ENCODE data around the gene CYYR1.

The CYYR1 gene

DNA sequence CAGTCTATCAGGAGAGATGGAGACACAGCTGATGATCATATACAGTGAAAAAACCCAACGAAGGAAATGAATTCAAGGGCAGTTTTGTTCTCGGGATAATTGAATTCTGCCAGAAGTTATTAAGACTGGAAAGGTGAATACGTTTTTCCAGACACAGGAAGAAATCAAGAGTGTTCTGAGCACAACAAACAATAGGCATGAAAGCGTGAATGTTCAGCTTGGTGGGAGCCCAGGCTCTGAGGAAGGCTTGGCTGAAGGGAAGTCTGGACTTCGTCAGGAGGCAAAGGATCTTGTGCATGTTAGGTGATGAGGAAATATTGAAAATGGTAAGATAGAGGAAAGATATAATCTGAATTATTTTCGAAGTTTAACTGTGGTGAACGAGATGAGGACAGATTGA lies 50.4 kb downstream of the CYYR1 start:
- Histone ChIP-seq H3K9ac (ENCODE audit: low read length) (no peak overlapping the region), H3K36me3 (ENCODE audit: control insufficient read depth, insufficient read depth, low read length) (0 out of 2 replicates have a peak, but pooled peaks cover 5% of the 10 kb centered on the region), H3K4me3 (ENCODE audit: low read depth, low read length) (no peak overlapping the region), H3K27ac (ENCODE audit: low read depth, low read length) (no peak overlapping the region), H3K4me1 (ENCODE audit: control insufficient read depth, insufficient read depth, low read length) (no peaks in the 10 kb centered on the region), H3K9me3 (ENCODE audit: control insufficient read depth, insufficient read depth, low read depth, low read length) (peaks cover 15% of the 10 kb centered on the region; the same call in 1 of the 2 replicates), H3K27me3 (ENCODE audit: control insufficient read depth, insufficient read depth, low read length) (no peaks in the 10 kb centered on the region)

DNA sequence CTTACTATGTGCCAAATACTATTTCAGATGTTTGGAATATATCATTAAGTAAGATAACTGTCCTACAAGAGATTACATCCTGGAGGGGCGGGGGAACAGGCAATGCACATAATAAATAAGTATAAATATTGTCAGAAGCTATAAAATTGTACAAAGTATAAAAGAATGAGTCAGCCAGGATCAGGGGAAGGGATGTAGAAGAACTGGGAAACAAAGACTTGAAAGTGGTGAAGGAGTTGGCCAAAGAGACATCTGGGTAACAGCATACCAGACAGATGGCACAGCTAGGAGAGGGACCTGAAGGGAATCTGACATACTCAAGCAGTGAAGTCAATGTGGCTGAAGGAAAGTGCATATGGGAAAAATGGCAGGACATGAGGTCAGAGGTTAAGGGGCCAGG lies 53.9 kb downstream of the CYYR1 start:
- no peaks in the 10 kb centered on the region for H3K27me3 ChIP-seq (ENCODE audit: control insufficient read depth, insufficient read depth, low read length)
- H3K9me3 ChIP-seq (ENCODE audit: control insufficient read depth, insufficient read depth, low read depth, low read length): peaks cover 15% of the 10 kb centered on the region; the same call in 1 of the 2 replicates
- H3K27ac ChIP-seq (ENCODE audit: low read depth, low read length): no peak overlapping the region
- no peak overlapping the region for H3K9ac ChIP-seq (ENCODE audit: low read length)
- no peak overlapping the region for H3K4me3 ChIP-seq (ENCODE audit: low read depth, low read length)
- no peaks in the 10 kb centered on the region for H3K4me1 ChIP-seq (ENCODE audit: control insufficient read depth, insufficient read depth, low read length)
- 0 out of 2 replicates have a peak, but pooled peaks cover 5% of the 10 kb centered on the region for H3K36me3 ChIP-seq (ENCODE audit: control insufficient read depth, insufficient read depth, low read length)

DNA sequence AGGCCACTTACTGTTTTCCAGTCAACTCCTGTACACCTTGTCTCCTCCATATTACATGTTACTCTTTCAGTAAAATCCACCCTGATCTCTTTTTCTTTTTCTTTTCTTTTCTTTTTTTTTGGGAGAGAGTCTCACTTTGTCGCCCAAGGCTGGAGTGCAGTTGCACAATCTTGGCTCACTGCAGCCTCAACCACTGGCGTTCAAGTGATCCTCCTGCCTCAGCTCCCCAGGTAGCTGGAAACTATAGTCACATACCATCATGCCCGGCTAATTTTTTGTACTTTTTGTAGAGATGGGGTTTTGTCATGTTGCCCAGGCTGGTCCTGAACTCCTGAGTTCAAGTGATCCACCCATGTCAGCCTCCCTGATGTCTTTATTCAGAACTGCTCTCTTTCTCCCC lies 57.8 kb downstream of the CYYR1 start:
- Histone ChIP-seq H3K9ac (ENCODE audit: low read length) (no peak overlapping the region), H3K36me3 (ENCODE audit: control insufficient read depth, insufficient read depth, low read length) (0 out of 2 replicates have a peak, but pooled peaks cover 2% of the 10 kb centered on the region), H3K9me3 (ENCODE audit: control insufficient read depth, insufficient read depth, low read depth, low read length) (peaks cover 15% of the 10 kb centered on the region; the same call in 1 of the 2 replicates), H3K4me3 (ENCODE audit: low read depth, low read length) (no peak overlapping the region), H3K4me1 (ENCODE audit: control insufficient read depth, insufficient read depth, low read length) (peaks cover 11% of the 10 kb centered on the region), H3K27ac (ENCODE audit: low read depth, low read length) (no peak overlapping the region), H3K27me3 (ENCODE audit: control insufficient read depth, insufficient read depth, low read length) (no peaks in the 10 kb centered on the region)

DNA sequence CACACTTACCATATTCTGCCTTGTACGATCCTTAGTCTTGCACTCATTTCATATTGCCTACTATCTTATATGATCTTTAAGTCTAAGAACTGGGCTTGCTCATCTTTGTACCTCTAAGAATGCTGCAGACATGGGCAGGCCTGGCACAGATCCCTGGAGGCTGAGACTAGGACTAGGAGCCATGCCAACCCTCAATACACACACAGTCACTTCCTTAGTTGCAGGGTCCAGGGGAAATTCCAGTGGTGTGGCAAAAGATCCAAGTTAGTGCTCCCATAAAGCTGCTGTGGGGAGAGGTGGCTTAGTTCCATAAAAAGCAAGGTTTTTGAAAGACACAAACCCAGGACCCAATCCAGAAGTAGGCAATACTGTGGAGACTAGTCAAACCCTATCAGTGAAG lies 59.9 kb downstream of the CYYR1 start:
- Histone ChIP-seq H3K4me3 (ENCODE audit: low read depth, low read length) (no peak overlapping the region), H3K36me3 (ENCODE audit: control insufficient read depth, insufficient read depth, low read length) (no peaks in the 10 kb centered on the region), H3K27ac (ENCODE audit: low read depth, low read length) (no peak overlapping the region), H3K27me3 (ENCODE audit: control insufficient read depth, insufficient read depth, low read length) (no peaks in the 10 kb centered on the region), H3K4me1 (ENCODE audit: control insufficient read depth, insufficient read depth, low read length) (peaks cover 11% of the 10 kb centered on the region), H3K9me3 (ENCODE audit: control insufficient read depth, insufficient read depth, low read depth, low read length) (peaks cover 4% of the 10 kb centered on the region; the same call in 1 of the 2 replicates), H3K9ac (ENCODE audit: low read length) (no peak overlapping the region)

DNA sequence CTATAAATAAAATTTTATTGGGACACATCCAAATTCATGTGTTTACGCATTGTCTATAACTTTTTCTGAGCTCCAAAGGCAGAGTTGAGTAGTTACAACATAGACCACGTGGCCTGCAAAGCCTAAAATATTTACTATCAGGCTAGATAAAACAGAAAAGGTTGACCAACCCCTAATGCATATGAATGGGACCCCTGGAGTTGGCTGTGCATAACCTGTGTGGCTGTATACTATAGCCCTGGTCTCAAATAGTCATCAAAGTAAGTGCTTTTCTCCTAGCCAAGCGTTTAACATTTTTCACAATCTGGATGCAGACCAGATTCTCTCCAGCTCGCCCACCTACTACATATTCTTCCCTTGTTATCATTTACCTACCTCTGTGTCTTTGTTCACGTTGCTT lies 60.4 kb downstream of the CYYR1 start:
- Histone ChIP-seq H3K4me1 (ENCODE audit: control insufficient read depth, insufficient read depth, low read length) (peaks cover 11% of the 10 kb centered on the region), H3K36me3 (ENCODE audit: control insufficient read depth, insufficient read depth, low read length) (no peaks in the 10 kb centered on the region), H3K4me3 (ENCODE audit: low read depth, low read length) (no peak overlapping the region), H3K27ac (ENCODE audit: low read depth, low read length) (no peak overlapping the region), H3K9me3 (ENCODE audit: control insufficient read depth, insufficient read depth, low read depth, low read length) (no peaks in the 10 kb centered on the region), H3K9ac (ENCODE audit: low read length) (no peak overlapping the region), H3K27me3 (ENCODE audit: control insufficient read depth, insufficient read depth, low read length) (no peaks in the 10 kb centered on the region)

DNA sequence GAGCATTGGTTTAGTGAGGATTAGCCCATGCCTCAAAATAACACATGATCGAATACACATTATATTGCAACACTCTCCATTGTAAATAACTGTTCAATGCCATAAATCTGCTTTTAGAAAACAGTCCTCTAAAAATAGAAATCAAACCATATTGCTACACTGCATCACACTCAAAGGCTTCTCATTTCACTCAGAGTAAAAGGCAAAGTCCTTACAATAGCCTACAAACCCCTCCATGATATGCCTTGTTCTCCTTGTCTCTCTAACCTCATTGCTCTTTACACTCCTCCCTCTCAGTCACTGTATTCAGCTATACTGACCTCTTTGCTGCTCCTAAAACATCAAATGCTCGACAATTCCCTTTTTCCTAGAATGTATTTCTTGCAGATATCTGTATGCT lies 64.2 kb downstream of the CYYR1 start:
- H3K4me3 ChIP-seq (ENCODE audit: low read depth, low read length): no peak overlapping the region
- H3K9me3 ChIP-seq (ENCODE audit: control insufficient read depth, insufficient read depth, low read depth, low read length): no peaks in the 10 kb centered on the region
- no peaks in the 10 kb centered on the region for H3K36me3 ChIP-seq (ENCODE audit: control insufficient read depth, insufficient read depth, low read length)
- H3K27ac ChIP-seq (ENCODE audit: low read depth, low read length): no peak overlapping the region
- no peak overlapping the region for H3K9ac ChIP-seq (ENCODE audit: low read length)
- peaks cover 11% of the 10 kb centered on the region for H3K4me1 ChIP-seq (ENCODE audit: control insufficient read depth, insufficient read depth, low read length)
- no peaks in the 10 kb centered on the region for H3K27me3 ChIP-seq (ENCODE audit: control insufficient read depth, insufficient read depth, low read length)

DNA sequence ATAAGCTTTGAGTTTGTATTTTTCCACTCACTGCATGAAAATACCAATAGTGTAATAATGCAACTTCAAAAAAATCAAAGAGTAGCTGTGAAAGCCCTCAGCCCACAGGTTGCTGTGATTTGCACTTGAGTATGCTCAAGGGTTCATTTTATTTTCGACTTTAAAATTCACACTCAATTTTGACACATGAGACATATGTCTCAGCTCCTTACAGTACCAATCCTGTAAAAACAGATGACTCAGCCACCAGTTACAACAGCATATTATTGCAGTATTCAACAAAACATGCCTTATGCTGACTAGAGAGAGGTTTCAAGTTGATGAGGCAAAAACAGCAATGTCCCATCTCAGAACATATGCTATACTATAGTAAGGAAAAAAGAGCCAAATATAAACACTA lies 66.1 kb downstream of the CYYR1 start:
- Histone ChIP-seq H3K27me3 (ENCODE audit: control insufficient read depth, insufficient read depth, low read length) (no peaks in the 10 kb centered on the region), H3K4me1 (ENCODE audit: control insufficient read depth, insufficient read depth, low read length) (no peaks in the 10 kb centered on the region), H3K36me3 (ENCODE audit: control insufficient read depth, insufficient read depth, low read length) (no peaks in the 10 kb centered on the region), H3K4me3 (ENCODE audit: low read depth, low read length) (no peak overlapping the region), H3K27ac (ENCODE audit: low read depth, low read length) (no peak overlapping the region), H3K9me3 (ENCODE audit: control insufficient read depth, insufficient read depth, low read depth, low read length) (no peaks in the 10 kb centered on the region), H3K9ac (ENCODE audit: low read length) (no peak overlapping the region)

DNA sequence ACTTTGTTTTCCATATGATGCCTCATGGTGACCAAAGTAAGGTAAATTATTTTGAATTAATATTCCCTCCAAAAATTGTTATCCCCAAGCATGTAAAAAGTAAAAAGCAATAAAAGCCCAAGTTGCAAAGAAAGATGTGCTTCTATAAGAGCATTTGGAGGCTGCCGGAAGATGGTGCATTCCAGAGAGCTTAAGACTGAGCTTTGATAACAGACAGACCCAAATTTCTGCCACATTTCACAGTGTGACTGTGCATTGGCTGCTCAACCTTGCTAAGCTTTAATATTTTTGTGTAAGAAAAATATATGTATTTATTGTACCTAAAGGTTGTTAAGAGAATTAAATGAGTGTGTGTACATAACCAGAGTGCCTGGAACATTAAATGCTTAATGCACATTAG lies 67.9 kb downstream of the CYYR1 start:
- Histone ChIP-seq H3K9me3 (ENCODE audit: control insufficient read depth, insufficient read depth, low read depth, low read length) (peaks cover 2% of the 10 kb centered on the region; the same call in 1 of the 2 replicates), H3K4me3 (ENCODE audit: low read depth, low read length) (no peak overlapping the region), H3K27ac (ENCODE audit: low read depth, low read length) (no peak overlapping the region), H3K36me3 (ENCODE audit: control insufficient read depth, insufficient read depth, low read length) (no peaks in the 10 kb centered on the region), H3K27me3 (ENCODE audit: control insufficient read depth, insufficient read depth, low read length) (no peaks in the 10 kb centered on the region), H3K9ac (ENCODE audit: low read length) (no peak overlapping the region), H3K4me1 (ENCODE audit: control insufficient read depth, insufficient read depth, low read length) (no peaks in the 10 kb centered on the region)

DNA sequence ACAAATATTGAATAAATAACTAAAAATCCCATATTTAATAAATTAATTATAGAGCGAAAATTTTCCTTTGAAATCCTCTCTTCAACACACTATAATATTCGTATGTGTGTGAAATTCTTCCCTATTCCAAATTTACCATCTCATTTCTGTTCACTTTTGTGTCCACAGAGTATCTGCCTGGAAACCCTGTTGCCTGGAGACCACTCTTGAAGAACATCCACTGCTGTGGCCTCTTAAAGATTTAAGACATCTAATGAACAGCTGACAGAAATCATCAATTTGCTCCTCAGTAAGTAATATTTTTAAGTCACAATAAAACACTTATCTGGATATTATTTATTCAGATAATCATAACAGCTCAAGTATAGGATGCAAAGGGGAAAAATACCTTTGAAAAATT lies 69.7 kb downstream of the CYYR1 start:
- H3K4me3 ChIP-seq (ENCODE audit: low read depth, low read length): no peak overlapping the region
- H3K36me3 ChIP-seq (ENCODE audit: control insufficient read depth, insufficient read depth, low read length): no peaks in the 10 kb centered on the region
- H3K27ac ChIP-seq (ENCODE audit: low read depth, low read length): no peak overlapping the region
- H3K9ac ChIP-seq (ENCODE audit: low read length): no peak overlapping the region
- H3K9me3 ChIP-seq (ENCODE audit: control insufficient read depth, insufficient read depth, low read depth, low read length): peaks cover 2% of the 10 kb centered on the region; the same call in 1 of the 2 replicates
- H3K4me1 ChIP-seq (ENCODE audit: control insufficient read depth, insufficient read depth, low read length): no peaks in the 10 kb centered on the region
- no peaks in the 10 kb centered on the region for H3K27me3 ChIP-seq (ENCODE audit: control insufficient read depth, insufficient read depth, low read length)

DNA sequence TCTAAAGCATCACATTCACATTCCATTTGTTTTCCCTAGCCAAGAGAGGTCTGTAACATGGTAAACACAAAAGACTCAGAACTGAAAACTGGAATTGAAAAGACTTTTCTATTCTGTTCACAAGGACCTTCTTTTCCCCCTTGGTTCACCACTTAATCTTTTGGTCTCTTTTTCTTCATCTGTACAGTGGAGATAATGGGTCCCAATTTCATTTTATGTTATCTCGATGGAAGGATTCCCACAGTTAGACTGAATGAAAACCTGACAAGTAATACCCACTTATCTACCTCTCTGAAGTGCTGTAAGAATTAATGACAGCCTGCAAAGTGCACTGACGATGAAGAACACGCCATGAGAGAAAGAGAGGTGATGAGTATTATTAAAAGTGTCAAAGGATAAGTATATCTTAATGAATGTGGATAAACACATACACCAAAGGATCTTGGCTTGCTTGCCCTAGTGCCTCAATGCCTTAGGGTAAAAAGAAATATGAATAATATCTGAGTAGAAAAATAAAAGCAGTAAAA lies 71.5 kb downstream of the CYYR1 start:
- H3K9ac ChIP-seq (ENCODE audit: low read length): no peak overlapping the region
- no peaks in the 10 kb centered on the region for H3K27me3 ChIP-seq (ENCODE audit: control insufficient read depth, insufficient read depth, low read length)
- H3K4me3 ChIP-seq (ENCODE audit: low read depth, low read length): no peak overlapping the region
- H3K9me3 ChIP-seq (ENCODE audit: control insufficient read depth, insufficient read depth, low read depth, low read length): peaks cover 2% of the 10 kb centered on the region; the same call in 1 of the 2 replicates
- no peaks in the 10 kb centered on the region for H3K36me3 ChIP-seq (ENCODE audit: control insufficient read depth, insufficient read depth, low read length)
- H3K4me1 ChIP-seq (ENCODE audit: control insufficient read depth, insufficient read depth, low read length): no peaks in the 10 kb centered on the region
- H3K27ac ChIP-seq (ENCODE audit: low read depth, low read length): no peak overlapping the region

DNA sequence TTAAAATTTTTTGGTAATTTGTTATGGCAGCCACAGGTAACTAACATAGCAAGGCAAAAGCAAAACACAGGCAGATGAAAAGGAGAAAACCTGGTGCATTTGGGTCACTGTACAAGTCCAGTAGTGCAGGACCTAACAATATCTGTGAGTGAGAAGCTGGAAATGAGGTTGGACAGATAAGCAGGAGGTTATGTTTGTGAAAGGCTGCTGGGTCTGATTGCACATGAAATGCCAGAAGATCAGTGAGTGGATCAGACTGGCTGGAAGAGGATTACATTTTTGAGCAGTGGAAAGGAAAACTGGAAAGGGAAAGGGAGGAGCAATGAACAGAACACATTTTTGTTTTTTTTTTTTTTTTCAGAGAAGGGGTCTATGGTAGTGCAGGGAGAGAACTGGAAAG lies 73.6 kb downstream of the CYYR1 start:
- Histone ChIP-seq H3K27ac (ENCODE audit: low read depth, low read length) (no peak overlapping the region), H3K9ac (ENCODE audit: low read length) (no peak overlapping the region), H3K4me1 (ENCODE audit: control insufficient read depth, insufficient read depth, low read length) (no peaks in the 10 kb centered on the region), H3K9me3 (ENCODE audit: control insufficient read depth, insufficient read depth, low read depth, low read length) (peaks cover 2% of the 10 kb centered on the region; the same call in 1 of the 2 replicates), H3K27me3 (ENCODE audit: control insufficient read depth, insufficient read depth, low read length) (no peaks in the 10 kb centered on the region), H3K4me3 (ENCODE audit: low read depth, low read length) (no peak overlapping the region), H3K36me3 (ENCODE audit: control insufficient read depth, insufficient read depth, low read length) (no peaks in the 10 kb centered on the region)
